ENCODE measurements around the gene DCC. TPM values are rescaled to one million over a fixed set of nuclear protein-coding genes. Genes with fewer than 3 reads are reported as not detected.

The DCC gene
- total and polyA plus RNA-seq, 2 of the 8 experiments (the other 6 are each of a cell fraction or from before 2014, with no cell fraction given) = 0.14 to 1.4 TPM

DNA sequence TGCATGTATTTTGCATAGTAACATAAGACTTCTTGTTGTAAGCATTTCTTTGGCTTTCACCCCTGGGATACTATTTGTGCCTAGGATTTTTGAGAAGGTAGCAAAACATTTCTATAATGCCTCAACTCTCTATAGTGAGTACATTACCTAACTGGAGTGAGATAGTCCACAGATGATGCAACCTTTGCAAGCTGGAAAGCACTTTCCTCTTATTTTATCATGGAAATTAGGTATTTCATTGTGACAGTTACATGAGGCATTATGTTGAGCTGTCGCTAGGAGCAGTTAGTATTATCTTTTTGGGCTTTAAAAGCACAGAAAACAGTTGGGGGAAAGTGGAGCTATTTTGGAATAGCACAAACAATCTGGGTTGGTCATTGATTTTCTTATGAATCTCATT is 786.2 kb downstream of the DCC start (continued):
- no peak for TF ChIP-seq ATF2 (IDR thresholded peaks at IDR 0.05; ENCODE audit: low read length)

All from H1 (cell line).